GM21447 (cell line): Measurements from ENCODE around the gene TAC4.
"Not testable (repeated sequence)": the region's sequence is repeated elsewhere in the genome, so short reads cannot be mapped to it uniquely, and the experiment has no call there.

ENCODE experiments used
- ATAC-seq: cut with Tn5 transposase; IDR thresholded peaks from one replicate; pipeline ENCODE4 v1.9.1; 2021; ENCODE audit not compliant: unreplicated experiment

Gene TAC4

GRCh38 chr17:49843774-49844350, 4.0 kb downstream of the TAC4 start:
- no peak for ATAC-seq

- ATAC-seq, result no peak
Measured at GRCh38 chr17:49842846-49843245, 5.0 kb downstream of the TAC4 start.

- ATAC-seq, result no peak
Measured at GRCh38 chr17:49842371-49842770, 5.5 kb downstream of the TAC4 start.

GRCh38 chr17:49841548-49841947, 6.3 kb downstream of the TAC4 start:
- ATAC-seq, result no peak

GRCh38 chr17:49839455-49839854, 8.4 kb downstream of the TAC4 start:
- ATAC-seq, result no peak

- ATAC-seq, result no peak
Measured at GRCh38 chr17:49836111-49837030, 11.5 kb downstream of the TAC4 start.

GRCh38 chr17:49835472-49835871, 12.4 kb downstream of the TAC4 start:
- no peak for ATAC-seq

- no peak for ATAC-seq
Measured at GRCh38 chr17:49834118-49834743, 13.6 kb downstream of the TAC4 start.

- ATAC-seq, result no peak
Measured at GRCh38 chr17:49832840-49833599, 14.8 kb downstream of the TAC4 start.

- no peak for ATAC-seq
Measured at GRCh38 chr17:49830605-49831004, 17.3 kb downstream of the TAC4 start.

GRCh38 chr17:49829026-49829425, 18.8 kb downstream of the TAC4 start:
- no peak for ATAC-seq

- not testable (repeated sequence) for ATAC-seq
Measured at GRCh38 chr17:49828325-49828724, 19.5 kb downstream of the TAC4 start.

GRCh38 chr17:49825645-49826044, 22.2 kb downstream of the TAC4 start:
- no peak for ATAC-seq

- ATAC-seq, result no peak
Measured at GRCh38 chr17:49823614-49824013, 24.3 kb downstream of the TAC4 start.

- ATAC-seq, result no peak
Measured at GRCh38 chr17:49822829-49823228, 25.0 kb downstream of the TAC4 start.

GRCh38 chr17:49821916-49822315, 26.0 kb downstream of the TAC4 start:
- no peak for ATAC-seq

GRCh38 chr17:49821466-49821865, 26.4 kb downstream of the TAC4 start:
- ATAC-seq, result no peak

GRCh38 chr17:49820773-49821172, 27.1 kb downstream of the TAC4 start:
- no peak for ATAC-seq

GRCh38 chr17:49819651-49820050, 28.2 kb downstream of the TAC4 start:
- ATAC-seq, result no peak

- no peak for ATAC-seq
Measured at GRCh38 chr17:49819138-49819537, 28.7 kb downstream of the TAC4 start.

- no peak for ATAC-seq
Measured at GRCh38 chr17:49817993-49818392, 29.9 kb downstream of the TAC4 start.
